Measurements from ENCODE around the gene FOXP4.

The FOXP4 gene

DNA sequence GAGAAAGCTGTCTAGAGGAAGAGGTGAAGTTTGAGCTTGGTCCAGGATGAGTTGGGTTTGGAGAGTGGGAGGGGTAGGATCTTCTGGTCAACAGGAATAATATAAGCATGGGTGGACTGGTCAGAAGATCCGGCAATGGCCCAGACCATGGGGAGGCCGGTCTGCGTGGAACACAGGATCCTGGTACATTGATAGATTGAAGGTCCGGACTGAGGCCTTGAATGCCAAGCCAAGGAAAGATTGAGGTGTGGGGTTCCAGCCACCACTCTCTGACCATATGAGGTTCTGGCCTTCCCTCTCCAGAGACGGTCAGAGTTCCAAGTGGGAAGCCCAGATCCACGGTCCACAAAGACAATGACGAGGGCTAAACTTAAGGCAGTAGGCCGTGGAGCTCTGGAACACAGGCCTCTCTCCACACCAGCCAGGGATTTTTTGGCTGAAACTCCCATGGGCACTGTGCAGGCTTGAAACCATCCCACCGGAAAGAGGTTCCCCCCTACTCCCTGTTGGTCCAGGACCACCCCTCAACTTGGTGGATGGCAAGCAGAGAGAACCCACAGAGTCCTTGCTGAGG, 95.3 kb downstream of the FOXP4 start:
- no peak for TF ChIP-seq Cebpa-rat (IDR thresholded peaks at IDR 0.05)
- Histone ChIP-seq H3K36me3 (peaks cover 0 to 50% (median 30%) of the 10 kb centered on the region in 11 experiments; a peak in 19 of 22 replicates), H3K4me2 (peak overlapping the region in 10 of 11 experiments; percentile 40 to 99 (median 94); a peak in 19 of 22 replicates), H3K4me1 (peaks cover 44 to 89% (median 79%) of the 10 kb centered on the region in 10 experiments), H3K9me3 (replicated peaks in 1 of 11) (no peaks in the 10 kb centered on the region), H3K9ac (no peak overlapping the region; a peak in 1 of 22 replicates), H3K27me3 (peaks cover 0 to 10% (median 0%) of the 10 kb centered on the region in 11 experiments; a peak in 3 of 22 replicates), H3K4me3 (no peak overlapping the region), H4K20me1 (peaks cover 0 to 71% (median 59%) of the 10 kb centered on the region in 11 experiments; a peak in 16 of 22 replicates), H3K27ac (peak overlapping the region in 2 of 11 experiments; percentile 5 to 27; a peak in 1 of 22 replicates)

DNA sequence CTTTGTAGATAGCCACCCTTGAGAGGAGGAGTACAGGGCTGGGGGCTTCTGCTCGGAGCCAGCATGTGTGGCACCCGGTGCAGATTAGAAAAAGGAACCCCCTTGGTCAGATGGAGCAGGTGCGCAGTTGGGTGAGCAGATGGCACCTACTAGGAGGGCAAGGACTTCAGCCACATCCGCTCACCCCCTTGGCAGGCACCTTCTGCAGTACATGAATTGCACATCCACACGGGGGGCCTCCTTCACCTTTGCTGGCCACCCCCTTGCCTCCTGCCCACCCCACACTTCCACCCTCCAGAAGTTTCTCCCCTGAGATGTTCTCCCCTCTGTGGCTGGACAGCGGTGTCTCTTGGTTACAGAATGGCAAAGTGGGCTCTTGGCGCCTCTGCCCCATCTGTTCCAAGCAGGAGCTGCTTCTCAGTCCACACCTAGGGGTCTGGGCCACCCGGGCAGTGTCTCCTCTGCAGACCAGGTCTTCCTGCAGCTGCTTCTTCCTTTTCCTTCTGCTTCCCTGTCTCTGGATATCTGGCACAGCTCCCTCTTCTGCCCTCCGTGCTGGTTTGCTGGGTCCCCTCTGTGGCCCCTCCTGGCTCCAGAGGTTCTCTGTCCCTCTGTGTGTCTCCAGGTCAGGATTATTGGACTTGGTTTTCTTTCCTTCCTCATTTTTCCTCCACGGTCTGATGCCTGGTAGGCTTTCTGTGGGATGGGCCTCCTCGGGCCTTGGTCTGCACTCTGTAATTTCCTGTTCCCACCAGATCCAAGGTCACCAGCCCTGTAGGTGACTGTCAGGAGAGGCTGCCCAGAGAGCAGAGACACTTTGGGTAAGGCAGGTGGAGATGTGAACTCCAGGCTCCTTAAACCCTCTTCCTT, 96.1 kb downstream of the FOXP4 start:
- Histone ChIP-seq H3K27me3 (peaks cover 0 to 6% (median 0%) of the 10 kb centered on the region in 11 experiments; a peak in 3 of 22 replicates), H3K36me3 (peaks cover 0 to 58% (median 38%) of the 10 kb centered on the region in 11 experiments; a peak in 19 of 22 replicates), H3K27ac (peak overlapping the region in 7 of 11 experiments; percentile 14 to 59 (median 42); a peak in 12 of 22 replicates), H3K4me1 (peaks cover 41 to 80% (median 71%) of the 10 kb centered on the region in 10 experiments), H3K4me3 (peak overlapping the region in 2 of 10 experiments; percentile 12 to 25; a peak in 3 of 20 replicates), H3K9ac (peak overlapping the region in 8 of 11 experiments; percentile 1 to 41 (median 20); a peak in 5 of 22 replicates), H3K9me3 (replicated peaks in 1 of 11) (no peaks in the 10 kb centered on the region), H4K20me1 (peaks cover 0 to 79% (median 65%) of the 10 kb centered on the region in 11 experiments; a peak in 16 of 22 replicates), H3K4me2 (peak overlapping the region; percentile 72 to 99 (median 94))
- no peak for TF ChIP-seq Cebpa-rat (IDR thresholded peaks at IDR 0.05)

DNA sequence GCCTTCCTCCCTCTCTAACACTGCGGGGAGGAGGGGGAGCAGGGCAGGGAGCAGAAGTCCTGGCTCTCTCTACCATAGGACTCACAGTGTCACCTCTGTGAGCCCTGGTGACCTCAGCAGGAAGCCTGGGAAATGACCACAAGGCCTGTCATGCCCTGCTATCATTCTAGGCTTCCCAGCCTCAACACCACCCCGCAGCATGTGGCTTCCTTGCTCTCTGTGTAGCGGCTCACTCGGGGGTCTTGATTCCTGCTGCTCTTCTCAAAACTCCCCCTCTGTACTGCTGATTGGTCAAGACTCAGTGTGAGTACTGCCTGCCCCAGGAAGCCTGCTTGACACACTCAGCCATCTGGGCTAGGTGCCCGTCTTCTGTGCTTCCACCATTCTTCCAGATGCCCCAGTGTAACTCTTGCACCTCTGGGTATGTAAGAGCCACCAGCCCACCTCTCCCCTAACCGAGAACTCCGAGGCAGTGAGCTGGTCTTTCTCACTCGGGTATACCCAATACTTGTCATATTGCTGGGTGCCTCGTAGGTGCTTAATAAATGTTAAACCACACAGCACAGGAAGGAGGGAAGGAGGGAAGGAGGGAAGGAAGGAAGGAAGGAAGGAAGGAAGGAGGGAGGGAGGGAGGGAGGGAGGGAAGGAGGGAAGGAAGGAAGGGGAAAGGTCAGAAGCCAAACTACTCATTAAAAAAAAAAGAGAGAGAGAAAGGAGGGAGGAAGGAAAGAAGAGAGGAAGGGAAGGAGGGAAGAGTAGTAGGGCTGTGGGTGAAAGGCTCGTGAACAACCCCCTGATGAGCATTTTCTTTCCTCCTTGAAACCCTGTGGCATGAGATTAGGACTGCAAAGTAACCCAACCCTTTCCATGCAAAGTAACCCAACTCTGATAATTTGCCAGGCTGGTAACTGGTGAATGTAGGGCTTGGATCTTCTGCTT, 97.0 kb downstream of the FOXP4 start:
- Histone ChIP-seq H3K36me3 (peaks cover 0 to 67% (median 47%) of the 10 kb centered on the region in 11 experiments; a peak in 20 of 22 replicates), H3K4me2 (peak overlapping the region; percentile 72 to 99 (median 94)), H3K27ac (peak overlapping the region in 8 of 11 experiments; percentile 25 to 62 (median 45); a peak in 14 of 22 replicates), H3K9ac (peak overlapping the region in 8 of 11 experiments; percentile 2 to 68 (median 32); a peak in 6 of 22 replicates), H3K4me1 (peaks cover 35 to 72% (median 63%) of the 10 kb centered on the region in 10 experiments), H3K9me3 (replicated peaks in 1 of 11) (no peaks in the 10 kb centered on the region), H3K4me3 (peak overlapping the region in 3 of 10 experiments; percentile 3 to 25 (median 12); a peak in 3 of 20 replicates), H4K20me1 (peaks cover 0 to 85% (median 66%) of the 10 kb centered on the region in 11 experiments; a peak in 16 of 22 replicates), H3K27me3 (no peaks in the 10 kb centered on the region)
- TF ChIP-seq Cebpa-rat (IDR thresholded peaks at IDR 0.05) = no peak

DNA sequence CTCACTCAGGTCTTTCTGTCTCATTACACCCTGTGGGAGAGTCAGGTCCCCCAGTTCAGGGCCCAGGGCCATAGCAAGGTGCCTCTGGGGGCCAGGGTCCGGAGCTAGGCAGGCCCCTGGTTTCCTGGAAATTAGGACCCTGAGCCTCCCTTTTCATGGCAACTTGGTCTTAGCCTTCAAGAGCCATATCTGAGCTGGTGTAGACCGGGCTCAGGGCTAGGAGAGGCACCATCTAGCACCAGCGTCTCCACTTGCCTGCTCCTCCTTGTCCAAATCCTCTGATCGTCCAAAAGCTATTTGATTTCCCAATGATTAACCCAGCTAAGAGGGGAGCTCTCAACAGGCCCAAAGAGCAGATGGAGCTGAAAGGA, 97.7 kb downstream of the FOXP4 start:
- Histone ChIP-seq H4K20me1 (peaks cover 0 to 92% (median 69%) of the 10 kb centered on the region in 11 experiments; a peak in 16 of 22 replicates), H3K4me3 (no peak overlapping the region), H3K36me3 (peaks cover 6 to 74% (median 54%) of the 10 kb centered on the region in 11 experiments; a peak in 20 of 22 replicates), H3K27ac (peak overlapping the region in 6 of 11 experiments; percentile 25 to 62 (median 47); a peak in 10 of 22 replicates), H3K9me3 (replicated peaks in 1 of 11) (no peaks in the 10 kb centered on the region), H3K4me2 (peak overlapping the region in 9 of 11 experiments; percentile 44 to 77 (median 67); a peak in 17 of 22 replicates), H3K9ac (peak overlapping the region in 4 of 11 experiments; percentile 34 to 68 (median 43); a peak in 5 of 22 replicates), H3K4me1 (peaks cover 35 to 72% (median 63%) of the 10 kb centered on the region in 10 experiments), H3K27me3 (no peaks in the 10 kb centered on the region)
- no peak for TF ChIP-seq Cebpa-rat (IDR thresholded peaks at IDR 0.05)

DNA sequence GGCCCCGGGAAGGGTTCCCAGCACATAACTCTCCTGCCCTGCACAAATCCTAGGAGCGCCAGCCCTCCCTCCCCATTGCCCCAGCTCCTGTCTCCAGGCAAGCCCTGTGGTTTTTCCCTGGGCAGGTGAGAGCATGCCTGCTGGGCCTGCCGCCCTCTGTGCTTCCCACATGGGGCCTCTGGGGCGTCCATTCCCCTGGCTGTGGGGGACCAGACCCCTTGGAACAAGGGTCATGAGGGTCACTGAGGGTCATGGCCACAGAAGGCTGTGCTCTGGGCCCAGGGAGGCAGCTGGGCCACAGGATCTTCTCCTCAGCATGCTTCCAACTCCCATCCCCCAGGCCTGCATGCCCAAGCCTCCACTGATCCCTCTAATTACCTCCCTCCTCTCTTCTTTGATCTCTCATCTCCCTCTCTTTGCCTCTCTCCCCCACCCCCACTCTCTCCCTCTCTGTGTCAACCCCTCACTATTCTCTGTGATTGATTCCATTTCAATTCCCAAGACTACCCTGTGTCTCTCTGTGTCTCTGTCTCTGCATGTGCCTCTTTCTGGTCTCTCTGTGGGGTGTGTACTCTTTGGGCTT, 98.2 kb downstream of the FOXP4 start:
- no peak overlapping the region for H3K4me3 ChIP-seq
- peak overlapping the region in 9 of 11 experiments; percentile 37 to 77 (median 66); a peak in 17 of 22 replicates for H3K4me2 ChIP-seq
- H3K4me1 ChIP-seq = peaks cover 32 to 71% (median 60%) of the 10 kb centered on the region in 10 experiments
- no peaks in the 10 kb centered on the region for H3K9me3 ChIP-seq (replicated peaks in 1 of 11)
- H4K20me1 ChIP-seq = peaks cover 0 to 95% (median 72%) of the 10 kb centered on the region in 11 experiments; a peak in 16 of 22 replicates
- TF ChIP-seq Cebpa-rat (IDR thresholded peaks at IDR 0.05) = no peak
- peak overlapping the region in 7 of 11 experiments; percentile 10 to 62 (median 48); a peak in 11 of 22 replicates for H3K27ac ChIP-seq
- H3K27me3 ChIP-seq = no peaks in the 10 kb centered on the region
- peak overlapping the region in 7 of 11 experiments; percentile 8 to 68 (median 34); a peak in 8 of 22 replicates for H3K9ac ChIP-seq
- H3K36me3 ChIP-seq = peaks cover 11 to 79% (median 59%) of the 10 kb centered on the region in 11 experiments

DNA sequence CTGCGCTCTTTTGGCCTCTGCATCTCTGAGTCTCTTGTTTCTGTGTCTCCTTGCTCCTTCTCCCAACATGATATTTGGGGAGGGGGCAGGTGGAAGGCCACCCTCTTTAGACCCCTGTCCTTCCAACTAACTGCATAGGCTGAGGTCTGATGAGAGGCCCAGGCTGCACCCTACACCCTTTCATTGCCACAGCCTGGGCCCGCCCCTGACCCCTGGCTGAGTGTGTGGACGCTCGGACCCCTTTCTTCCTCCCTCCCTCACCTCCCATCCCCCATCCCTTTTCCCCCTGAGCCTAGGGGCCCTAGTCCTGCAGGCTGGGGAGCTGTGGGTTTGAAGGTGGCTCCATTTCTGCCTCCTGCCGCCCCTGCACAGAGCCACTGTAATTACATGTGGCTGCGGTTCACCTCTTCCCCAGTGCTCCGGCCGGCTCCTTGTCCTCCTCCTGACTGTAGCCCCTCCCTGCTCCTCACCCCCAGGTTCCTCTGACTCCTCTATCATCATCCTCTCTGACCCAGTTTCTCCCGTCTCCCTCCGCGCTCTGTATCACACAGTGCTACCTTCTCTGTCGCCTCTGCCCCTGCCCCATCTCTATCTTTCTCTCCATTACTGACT, 98.9 kb downstream of the FOXP4 start:
- no peak for TF ChIP-seq Cebpa-rat (IDR thresholded peaks at IDR 0.05)
- H3K9me3 ChIP-seq (replicated peaks in 1 of 11) = no peaks in the 10 kb centered on the region

More for the DNA sequence above, 98.9 kb downstream of the FOXP4 start:
- Histone ChIP-seq H3K9ac (peak overlapping the region in 5 of 11 experiments; percentile 18 to 35 (median 32); a peak in 4 of 22 replicates), H4K20me1 (peaks cover 0 to 90% (median 68%) of the 10 kb centered on the region in 11 experiments; a peak in 16 of 22 replicates), H3K27me3 (no peaks in the 10 kb centered on the region), H3K4me2 (peak overlapping the region in 5 of 11 experiments; percentile 11 to 77 (median 66); a peak in 3 of 22 replicates), H3K4me3 (no peak overlapping the region), H3K36me3 (peaks cover 15 to 86% (median 65%) of the 10 kb centered on the region in 11 experiments), H3K27ac (peak overlapping the region in 5 of 11 experiments; percentile 46 to 62 (median 49); a peak in 6 of 22 replicates), H3K4me1 (peaks cover 29 to 68% (median 53%) of the 10 kb centered on the region in 10 experiments)

Data from BLaER1 treated with 17β-estradiol and CSF1 and Interleukin-3, amounts not matched to agents 10 nM and 100 nM (cell line).